ENCODE results near the gene HBG2. TPM values are rescaled to one million over a fixed set of nuclear protein-coding genes. Genes with fewer than 3 reads are reported as not detected.

The HBG2 gene
- total RNA-seq, 1 experiment from 2014 or later = not detected

- Histone ChIP-seq H3K27me3 (ENCODE audit: low read length) (no peaks in the 10 kb centered on the region), H3K4me1 (ENCODE audit: low read length) (no peaks in the 10 kb centered on the region), H3K79me2 (ENCODE audit: low read length) (no peaks in the 10 kb centered on the region), H3K27ac (ENCODE audit: low read length) (no peak overlapping the region), H3K4me2 (ENCODE audit: low read depth, low read length, poor library complexity, severe bottlenecking) (no peak overlapping the region), H3K9me3 (ENCODE audit: low read length) (no peaks in the 10 kb centered on the region), H3K4me3 (ENCODE audit: low read length) (no peak overlapping the region), H3K9ac (ENCODE audit: low read length) (no peak overlapping the region), H2AFZ (ENCODE audit: low read length) (no peak overlapping the region), H3K36me3 (ENCODE audit: insufficient read depth, low read length) (no peaks in the 10 kb centered on the region), H3K9me2 (replicated peaks; ENCODE audit: insufficient read depth, low read length) (no peaks in the 10 kb centered on the region), H4K20me1 (ENCODE audit: insufficient read depth, low read depth, low read length) (no peaks in the 10 kb centered on the region)
- no peak for DNase-seq
Observed at GRCh38 chr11:5242933-5243815, 11.4 kb downstream of the HBG2 start.

DNA sequence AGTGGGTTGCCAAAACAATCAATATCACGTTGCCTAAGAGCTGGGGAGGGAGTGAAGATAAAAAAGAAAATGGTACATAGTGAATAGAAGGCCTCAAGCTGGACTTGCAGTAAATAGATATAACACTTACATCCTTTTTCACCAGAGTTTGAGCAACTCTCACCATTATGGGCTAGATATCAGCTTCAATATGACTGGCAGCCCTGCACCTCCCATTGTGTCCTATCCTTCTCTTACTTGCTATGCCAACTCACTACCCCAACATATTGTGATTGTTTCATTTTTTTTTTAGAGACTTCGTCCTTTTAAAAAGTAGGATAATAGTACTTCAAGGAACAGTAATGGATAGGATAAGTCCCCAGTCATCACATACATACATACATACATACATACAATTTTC lies 12.4 kb downstream of the HBG2 start:
- Histone ChIP-seq H3K27me3 (ENCODE audit: low read length) (no peaks in the 10 kb centered on the region), H2AFZ (ENCODE audit: low read length) (no peak overlapping the region), H3K36me3 (ENCODE audit: insufficient read depth, low read length) (no peaks in the 10 kb centered on the region), H3K79me2 (ENCODE audit: low read length) (no peaks in the 10 kb centered on the region), H3K27ac (ENCODE audit: low read length) (no peak overlapping the region), H3K9me3 (ENCODE audit: low read length) (no peaks in the 10 kb centered on the region), H3K4me2 (ENCODE audit: low read depth, low read length, poor library complexity, severe bottlenecking) (no peak overlapping the region), H3K4me1 (ENCODE audit: low read length) (no peaks in the 10 kb centered on the region), H3K9ac (ENCODE audit: low read length) (no peak overlapping the region), H4K20me1 (ENCODE audit: insufficient read depth, low read depth, low read length) (no peaks in the 10 kb centered on the region), H3K4me3 (ENCODE audit: low read length) (no peak overlapping the region), H3K9me2 (replicated peaks; ENCODE audit: insufficient read depth, low read length) (no peaks in the 10 kb centered on the region)
- no peak for DNase-seq

DNA sequence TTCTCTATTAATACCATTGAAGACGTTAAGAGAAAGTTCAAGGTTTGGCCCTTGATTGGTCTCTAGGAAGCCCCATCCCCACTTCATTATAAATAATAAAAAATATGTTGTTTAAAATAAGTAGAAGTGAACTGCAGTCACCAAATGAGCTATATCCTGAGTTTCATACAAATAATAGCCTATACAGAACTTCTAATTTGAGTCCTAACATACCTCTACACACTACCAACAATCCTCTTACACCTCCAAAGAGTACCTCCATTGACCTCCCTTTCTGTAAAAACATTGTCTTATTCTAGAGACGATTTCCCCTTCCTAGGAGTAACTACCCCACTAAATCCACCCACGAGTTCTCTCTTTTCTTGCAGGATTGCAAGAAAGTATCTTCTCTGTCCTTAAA lies 13.1 kb downstream of the HBG2 start:
- no peak for DNase-seq
- no peak overlapping the region for H2AFZ ChIP-seq (ENCODE audit: low read length)
- H3K9ac ChIP-seq (ENCODE audit: low read length) = no peak overlapping the region
- no peaks in the 10 kb centered on the region for H3K4me1 ChIP-seq (ENCODE audit: low read length)
- no peaks in the 10 kb centered on the region for H3K9me3 ChIP-seq (ENCODE audit: low read length)
- no peaks in the 10 kb centered on the region for H3K9me2 ChIP-seq (replicated peaks; ENCODE audit: insufficient read depth, low read length)
- H3K27ac ChIP-seq (ENCODE audit: low read length) = no peak overlapping the region
- H3K36me3 ChIP-seq (ENCODE audit: insufficient read depth, low read length) = no peaks in the 10 kb centered on the region
- H3K27me3 ChIP-seq (ENCODE audit: low read length) = no peaks in the 10 kb centered on the region
- no peaks in the 10 kb centered on the region for H4K20me1 ChIP-seq (ENCODE audit: insufficient read depth, low read depth, low read length)
- H3K79me2 ChIP-seq (ENCODE audit: low read length) = no peaks in the 10 kb centered on the region
- H3K4me3 ChIP-seq (ENCODE audit: low read length) = no peak overlapping the region
- H3K4me2 ChIP-seq (ENCODE audit: low read depth, low read length, poor library complexity, severe bottlenecking) = no peak overlapping the region

DNA sequence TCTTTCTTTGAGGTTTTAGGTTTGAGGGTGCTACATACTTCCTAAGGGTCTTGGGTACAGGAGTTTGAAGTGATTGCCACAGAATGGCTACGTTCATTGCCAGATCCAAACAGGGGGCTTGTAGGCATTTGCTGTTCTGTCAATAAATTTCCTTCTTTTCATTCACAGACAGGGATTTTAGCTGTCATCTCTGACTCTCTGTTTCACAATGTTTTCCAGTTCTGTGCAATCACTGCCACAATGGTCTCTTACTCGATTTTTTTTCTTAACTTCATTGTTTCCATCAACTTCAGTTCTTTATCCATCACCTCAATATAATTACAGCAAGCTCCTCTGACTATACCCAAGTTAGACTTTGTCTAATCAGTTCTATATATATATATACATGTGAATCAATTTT lies 14.1 kb downstream of the HBG2 start:
- Histone ChIP-seq H3K27me3 (ENCODE audit: low read length) (no peaks in the 10 kb centered on the region), H4K20me1 (ENCODE audit: insufficient read depth, low read depth, low read length) (no peaks in the 10 kb centered on the region), H3K4me1 (ENCODE audit: low read length) (no peaks in the 10 kb centered on the region), H3K36me3 (ENCODE audit: insufficient read depth, low read length) (no peaks in the 10 kb centered on the region), H3K27ac (ENCODE audit: low read length) (no peak overlapping the region), H3K79me2 (ENCODE audit: low read length) (no peaks in the 10 kb centered on the region), H3K9me3 (ENCODE audit: low read length) (no peaks in the 10 kb centered on the region), H3K9me2 (replicated peaks; ENCODE audit: insufficient read depth, low read length) (no peaks in the 10 kb centered on the region), H3K9ac (ENCODE audit: low read length) (no peak overlapping the region), H2AFZ (ENCODE audit: low read length) (no peak overlapping the region), H3K4me3 (ENCODE audit: low read length) (no peak overlapping the region), H3K4me2 (ENCODE audit: low read depth, low read length, poor library complexity, severe bottlenecking) (no peak overlapping the region)
- DNase-seq = no peak

GRCh38 chr11:5240056-5240455 lies 14.5 kb downstream of the HBG2 start:
- Histone ChIP-seq H3K4me1 (ENCODE audit: low read length) (no peaks in the 10 kb centered on the region), H3K9ac (ENCODE audit: low read length) (no peak overlapping the region), H3K27ac (ENCODE audit: low read length) (no peak overlapping the region), H3K79me2 (ENCODE audit: low read length) (no peaks in the 10 kb centered on the region), H3K9me2 (replicated peaks; ENCODE audit: insufficient read depth, low read length) (no peaks in the 10 kb centered on the region), H3K4me3 (ENCODE audit: low read length) (no peak overlapping the region), H2AFZ (ENCODE audit: low read length) (no peak overlapping the region), H3K27me3 (ENCODE audit: low read length) (no peaks in the 10 kb centered on the region), H3K36me3 (ENCODE audit: insufficient read depth, low read length) (no peaks in the 10 kb centered on the region), H4K20me1 (ENCODE audit: insufficient read depth, low read depth, low read length) (no peaks in the 10 kb centered on the region), H3K4me2 (ENCODE audit: low read depth, low read length, poor library complexity, severe bottlenecking) (no peak overlapping the region), H3K9me3 (ENCODE audit: low read length) (no peaks in the 10 kb centered on the region)
- DNase-seq = no peak

GRCh38 chr11:5239046-5239445 lies 15.5 kb downstream of the HBG2 start:
- no peaks in the 10 kb centered on the region for H3K36me3 ChIP-seq (ENCODE audit: insufficient read depth, low read length)
- H3K27ac ChIP-seq (ENCODE audit: low read length) = no peak overlapping the region
- no peak for DNase-seq
- H3K4me2 ChIP-seq (ENCODE audit: low read depth, low read length, poor library complexity, severe bottlenecking) = no peak overlapping the region
- no peak overlapping the region for H3K4me3 ChIP-seq (ENCODE audit: low read length)
- H3K9me3 ChIP-seq (ENCODE audit: low read length) = no peaks in the 10 kb centered on the region
- no peaks in the 10 kb centered on the region for H3K79me2 ChIP-seq (ENCODE audit: low read length)
- no peaks in the 10 kb centered on the region for H3K4me1 ChIP-seq (ENCODE audit: low read length)
- H3K9me2 ChIP-seq (replicated peaks; ENCODE audit: insufficient read depth, low read length) = no peaks in the 10 kb centered on the region
- no peak overlapping the region for H3K9ac ChIP-seq (ENCODE audit: low read length)
- no peak overlapping the region for H2AFZ ChIP-seq (ENCODE audit: low read length)
- no peaks in the 10 kb centered on the region for H3K27me3 ChIP-seq (ENCODE audit: low read length)
- H4K20me1 ChIP-seq (ENCODE audit: insufficient read depth, low read depth, low read length) = no peaks in the 10 kb centered on the region

DNA sequence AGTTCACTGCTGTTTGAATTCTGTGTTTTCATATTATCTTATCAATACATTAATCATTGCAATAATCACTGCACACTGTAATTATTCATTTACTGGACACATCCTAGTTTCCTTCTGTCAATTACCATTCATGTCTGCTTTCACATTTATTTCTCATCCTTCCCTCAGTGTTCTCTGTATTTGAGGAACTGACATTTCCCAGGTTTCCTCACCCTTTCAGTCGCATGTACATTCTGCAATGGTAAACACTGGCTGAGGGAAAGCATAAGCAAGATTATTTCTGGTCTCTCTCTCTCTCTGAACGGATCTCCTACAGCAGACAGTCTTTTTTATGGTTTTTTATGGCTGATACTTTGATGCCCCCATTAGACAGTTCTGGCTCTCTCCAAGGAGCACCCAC lies 16.1 kb downstream of the HBG2 start:
- no peaks in the 10 kb centered on the region for H3K79me2 ChIP-seq (ENCODE audit: low read length)
- H3K9me3 ChIP-seq (ENCODE audit: low read length) = no peaks in the 10 kb centered on the region
- H3K27me3 ChIP-seq (ENCODE audit: low read length) = no peaks in the 10 kb centered on the region
- H3K4me1 ChIP-seq (ENCODE audit: low read length) = no peaks in the 10 kb centered on the region
- no peaks in the 10 kb centered on the region for H3K9me2 ChIP-seq (replicated peaks; ENCODE audit: insufficient read depth, low read length)
- H3K27ac ChIP-seq (ENCODE audit: low read length) = no peak overlapping the region
- H2AFZ ChIP-seq (ENCODE audit: low read length) = no peak overlapping the region
- no peaks in the 10 kb centered on the region for H3K36me3 ChIP-seq (ENCODE audit: insufficient read depth, low read length)
- no peak for DNase-seq
- H3K9ac ChIP-seq (ENCODE audit: low read length) = no peak overlapping the region
- H4K20me1 ChIP-seq (ENCODE audit: insufficient read depth, low read depth, low read length) = no peaks in the 10 kb centered on the region
- H3K4me2 ChIP-seq (ENCODE audit: low read depth, low read length, poor library complexity, severe bottlenecking) = no peak overlapping the region
- H3K4me3 ChIP-seq (ENCODE audit: low read length) = no peak overlapping the region

DNA sequence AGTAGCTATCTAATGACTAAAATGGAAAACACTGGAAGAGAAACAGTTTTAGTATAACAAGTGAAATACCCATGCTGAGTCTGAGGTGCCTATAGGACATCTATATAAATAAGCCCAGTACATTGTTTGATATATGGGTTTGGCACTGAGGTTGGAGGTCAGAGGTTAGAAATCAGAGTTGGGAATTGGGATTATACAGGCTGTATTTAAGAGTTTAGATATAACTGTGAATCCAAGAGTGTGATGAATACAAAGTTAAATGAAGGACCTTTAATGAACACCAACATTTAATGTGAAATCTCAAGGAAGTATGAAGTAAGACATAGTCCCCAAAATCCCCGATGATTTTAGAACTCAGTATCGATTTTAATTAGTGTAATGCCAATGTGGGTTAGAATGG lies 17.2 kb downstream of the HBG2 start:
- H3K79me2 ChIP-seq (ENCODE audit: low read length) = no peaks in the 10 kb centered on the region
- H3K4me1 ChIP-seq (ENCODE audit: low read length) = no peaks in the 10 kb centered on the region

More for the DNA sequence above, 17.2 kb downstream of the HBG2 start:
- Histone ChIP-seq H3K27me3 (ENCODE audit: low read length) (no peaks in the 10 kb centered on the region), H3K9ac (ENCODE audit: low read length) (no peak overlapping the region), H3K4me2 (ENCODE audit: low read depth, low read length, poor library complexity, severe bottlenecking) (no peak overlapping the region), H3K9me2 (replicated peaks; ENCODE audit: insufficient read depth, low read length) (no peaks in the 10 kb centered on the region), H2AFZ (ENCODE audit: low read length) (no peak overlapping the region), H3K36me3 (ENCODE audit: insufficient read depth, low read length) (no peaks in the 10 kb centered on the region), H3K9me3 (ENCODE audit: low read length) (no peaks in the 10 kb centered on the region), H4K20me1 (ENCODE audit: insufficient read depth, low read depth, low read length) (no peaks in the 10 kb centered on the region), H3K4me3 (ENCODE audit: low read length) (no peak overlapping the region), H3K27ac (ENCODE audit: low read length) (no peak overlapping the region)
- DNase-seq = no peak

Data from Karpas-422 (cell line).